K562 (cell line): Measurements from ENCODE around the gene IER3IP1. TPM values are rescaled to one million over a fixed set of nuclear protein-coding genes. Genes with fewer than 3 reads are reported as not detected.

Experiments used
- ATAC-seq: fragments of 200-7000 bp; cut with Tn5 transposase; 3 replicates; pipeline ENCODE4 v1.9.1; 2020; ENCODE audit warnings: moderate library complexity
- BruUV-seq: library from RNA; stranded (reverse); fragments of 400-500 nt; replicated peaks from 2 replicates; lab custom pipeline; 2021; lab: Mats Ljungman, UMichigan
- CTCF ChIA-PET: fragments of 300-600 bp; formaldehyde crosslinking; extraction: SDS; loops from one replicate; lab custom pipeline; 2021; ENCODE audit warnings: low intra/inter-chr PET ratio; lab: Yijun Ruan, JAX
- POLR2A ChIA-PET: fragments of 300-600, 350-650 bp; sonication (Branson Sonifier 250); formaldehyde crosslinking; extraction: SDS; loops from one replicate; lab custom pipeline; 2021; ENCODE audit warnings: antibody characterized with exemption, inconsistent platforms; lab: Yijun Ruan, JAX
- DNase-seq, 4 experiments: peaks; one replicate each; pipeline versions ENCODE4 v3.0.0 to v3.0.0-alpha.2; 2011 to 2018; ENCODE audit warnings: low spot score in 3 of 4, mixed read lengths in 3 of 4; ENCODE audit errors: extremely low read depth in 1 of 4
- FAIRE-seq: peaks from 2 replicates; lab custom pipeline; 2011; peaks lifted over from hg19 to GRCh38; lab: Jason Lieb, UNC
- H2AFZ ChIP-seq: 2 replicates; pipeline ENCODE4 v1.6.0; 2011; ENCODE audit warnings: low read depth, low read length, control low read depth, inconsistent platforms
- H3K27ac ChIP-seq: fragments of 200-600 bp; 3 replicates; pipeline ENCODE4 v1.8.0; 2011; ENCODE audit warnings: low read depth, mild to moderate bottlenecking, control low read depth, inconsistent platforms, low read length, moderate library complexity, mixed read lengths; ENCODE audit errors: extremely low read depth
- H3K27me3 ChIP-seq, 2 experiments: fragments of 300-600 bp in 1 of 2; 2 replicates in 1 of 2; 3 replicates in 1 of 2; pipeline versions ENCODE4 v1.6.0 to v1.8.0; 2011; ENCODE audit warnings: inconsistent platforms in 2 of 2, low read length in 2 of 2, mild to moderate bottlenecking in 1 of 2, mixed read lengths in 1 of 2, moderate library complexity in 1 of 2; ENCODE audit not compliant: control insufficient read depth in 2 of 2, insufficient read depth in 2 of 2
- H3K36me3 ChIP-seq: fragments of 300-600 bp; 3 replicates; pipeline ENCODE4 v1.8.0; 2011; ENCODE audit warnings: mild to moderate bottlenecking, low read length, inconsistent platforms; ENCODE audit not compliant: control insufficient read depth, insufficient read depth
- H3K4me1 ChIP-seq, 2 experiments: fragments of 200-600 bp in 1 of 2; replicated peaks in 1 of 2; 2 replicates in 1 of 2; 3 replicates in 1 of 2; pipeline versions ENCODE4 v1.5.1 to v1.8.0; 2011; ENCODE audit warnings: inconsistent platforms in 2 of 2, low read length in 2 of 2, mild to moderate bottlenecking in 1 of 2, mixed read lengths in 1 of 2, moderate library complexity in 1 of 2; ENCODE audit not compliant: control insufficient read depth in 2 of 2, insufficient read depth in 2 of 2
- H3K4me2 ChIP-seq: 2 replicates; pipeline ENCODE4 v1.6.1; 2011; ENCODE audit warnings: low read length, control low read depth, inconsistent platforms, mixed read lengths; ENCODE audit not compliant: insufficient read depth
- H3K4me3 ChIP-seq: fragments of 200-600 bp; sonication (generic), shearing (Covaris generic); 2 replicates; pipeline ENCODE4 v1.5.1; 2016; ENCODE audit warnings: control low read depth, inconsistent platforms
- H3K79me2 ChIP-seq: fragments of 200-600 bp; 3 replicates; pipeline ENCODE4 v1.8.0; 2011; ENCODE audit warnings: low read length, inconsistent platforms; ENCODE audit not compliant: control insufficient read depth, insufficient read depth
- H3K9ac ChIP-seq, 2 experiments: 2 replicates each; pipeline versions ENCODE4 v1.6.0 to v1.6.1; 2011; ENCODE audit warnings: low read depth in 2 of 2, low read length in 2 of 2, control low read depth in 1 of 2, inconsistent platforms in 1 of 2, mild to moderate bottlenecking in 1 of 2, mixed read lengths in 1 of 2; ENCODE audit not compliant: insufficient read depth in 1 of 2
- H3K9me1 ChIP-seq: one replicate; pipeline ENCODE4 v1.6.0; 2011; ENCODE audit warnings: inconsistent platforms, mild to moderate bottlenecking, low read length, moderate library complexity; ENCODE audit not compliant: control insufficient read depth, insufficient read depth
- H3K9me3 ChIP-seq: replicated peaks from 2 replicates; pipeline ENCODE4 v1.5.1; 2011; ENCODE audit warnings: low read depth, low read length, inconsistent platforms; ENCODE audit not compliant: control insufficient read depth, insufficient read depth
- H4K20me1 ChIP-seq: replicated peaks from 2 replicates; pipeline ENCODE4 v1.6.1; 2011; ENCODE audit warnings: low read length, inconsistent platforms, mixed read lengths; ENCODE audit not compliant: control insufficient read depth, insufficient read depth
- AFF4 ChIP-seq: sonication (generic); formaldehyde crosslinking; IDR thresholded peaks from 2 replicates; pipeline ENCODE4 v1.8.0; 2023; ENCODE audit warnings: mild to moderate bottlenecking, missing genetic modification reagents
- CBFA2T3 ChIP-seq: fragments of 450-650 bp; IDR thresholded peaks from 2 replicates; pipeline ENCODE4 v1.6.1; 2017
- ESRRB ChIP-seq: fragments of 250-450 bp; sonication (Bioruptor Pico); IDR thresholded peaks from 2 replicates; pipeline ENCODE4 v1.5.0; 2020; ENCODE audit warnings: mild to moderate bottlenecking, moderate library complexity, borderline replicate concordance
- HNRNPUL1 ChIP-seq: fragments of 200-400 bp; formaldehyde crosslinking; IDR thresholded peaks from 2 replicates; pipeline ENCODE4 v1.6.1; 2017; ENCODE audit warnings: low read length
- PTBP1 ChIP-seq: fragments of 200-400 bp; formaldehyde crosslinking; IDR thresholded peaks from 2 replicates; pipeline ENCODE4 v1.6.1; 2017; ENCODE audit warnings: low read depth, low read length
- RBM22 ChIP-seq: fragments of 200-400 bp; formaldehyde crosslinking; IDR thresholded peaks from 2 replicates; pipeline ENCODE4 v1.6.1; 2018; ENCODE audit warnings: low read length, low read depth; ENCODE audit not compliant: poor library complexity, severe bottlenecking
- RREB1 ChIP-seq: fragments of 250-450 bp; sonication (Bioruptor Pico); IDR thresholded peaks from 2 replicates; pipeline ENCODE4 v1.4.0; 2020
- ZFP30 ChIP-seq: fragments of 250-450 bp; sonication (Bioruptor Pico); IDR thresholded peaks from 2 replicates; pipeline ENCODE4 v1.8.0; 2022; ENCODE audit warnings: moderate library complexity, mild to moderate bottlenecking, inconsistent platforms, borderline replicate concordance
- ZNF124 ChIP-seq: sonication (generic); formaldehyde crosslinking; IDR thresholded peaks from 2 replicates; pipeline ENCODE4 v1.8.1; 2022; ENCODE audit warnings: missing genetic modification reagents
- ZNF280B ChIP-seq: fragments of 250-450 bp; sonication (Bioruptor Pico); IDR thresholded peaks from 2 replicates; pipeline ENCODE4 v1.5.1; 2021; ENCODE audit warnings: mild to moderate bottlenecking
- ZNF551 ChIP-seq: fragments of 250-450 bp; sonication (Bioruptor Pico); IDR thresholded peaks from 2 replicates; pipeline ENCODE4 v1.5.0; 2021; ENCODE audit warnings: mild to moderate bottlenecking, moderate library complexity
- WGBS: fragments of 100-300 bp; shearing (Covaris generic); methylation state at CpG from one replicate; pipeline ENCODE4 v1.1.6; 2016; ENCODE audit warnings: low coverage, mixed read lengths; ENCODE audit not compliant: insufficient coverage; ENCODE audit errors: missing lambda C conversion rate; 5-methylcytosine and 5-hydroxymethylcytosine counted together
- in situ Hi-C: fragments of 300-500 bp; cut with MboI; formaldehyde crosslinking; loops from 4 replicates; pipeline ENCODE4 v1.15.0; 2018; ENCODE audit warnings: inconsistent platforms, mixed read lengths
- intact Hi-C: fragments of 100-400 bp; cut with micrococcal nuclease; formaldehyde crosslinking; loops from 2 replicates; pipeline ENCODE4 v1.14.2; 2022
- polyA plus RNA-seq, 8 experiments: library from polyadenylated mRNA; depleted of rRNA in 4 of 8; stranded (reverse) in 5 of 8; unstranded in 3 of 8; fragments of >200 nt; fragmentation: Nextera tagmentation in 2 of 8; fragmentation: Illumina TruSeq in 1 of 8; extraction: Ambion mirVana in 2 of 8; extraction: Trizol in 1 of 8; gene quantifications; 2 replicates each; pipeline versions ENCODE4 v1.2.1 to v1.2.3, GENCODE V29; 2011 to 2014; ENCODE audit warnings: inconsistent platforms in 1 of 8, missing spikeins in 1 of 8
- total RNA-seq, 7 experiments: library from RNA; depleted of rRNA in 6 of 7; stranded (reverse); fragments of >200 nt in 6 of 7; fragmentation: Illumina TruSeq in 2 of 7; extraction: Trizol in 2 of 7; gene quantifications; 2 replicates each; pipeline versions ENCODE4 v1.2.1 to v1.2.3, GENCODE V29; 2011 to 2021; ENCODE audit warnings: low replicate concordance in 1 of 7

Gene IER3IP1
- total and polyA plus RNA-seq, 9 of the 15 experiments (the other 6 are each of a cell fraction or from before 2014, with no cell fraction given): 9.0 to 38.2 (median 19.9) TPM

- no peak for TF ChIP-seq ZNF280B (CRISPR knock-in tag)
Measured at GRCh38 chr18:47121146-47121545, 55.0 kb downstream of the IER3IP1 start (continued).

GRCh38 chr18:47120428-47120827, 55.7 kb downstream of the IER3IP1 start:
- Histone ChIP-seq H3K9me1 (no peaks in the 10 kb centered on the region), H3K4me3 (no peak overlapping the region), H3K27me3 (no peaks in the 10 kb centered on the region), H3K79me2 (no peaks in the 10 kb centered on the region), H3K4me2 (no peak overlapping the region), H2AFZ (no peak overlapping the region), H4K20me1 (no peaks in the 10 kb centered on the region), H3K9me3 (no peaks in the 10 kb centered on the region), H3K9ac (no peak overlapping the region), H3K4me1 (no peaks in the 10 kb centered on the region; a peak in 1 of 5 replicates), H3K27ac (no peak overlapping the region), H3K36me3 (no peaks in the 10 kb centered on the region)
- in situ Hi-C loops (no loop called here), intact Hi-C loops (no loop called here)
- BruUV-seq: no TSS peak
- whole genome bisulfite sequencing: 76% methylated on average over 4 of the region's 4 CpGs
- DNase-seq: no peak
- no peak for FAIRE-seq
- POLR2A ChIA-PET: no interaction called here
- CTCF ChIA-PET: no interaction called here
- no peak for ATAC-seq
- no peak for TF ChIP-seq RREB1 (CRISPR knock-in tag)
- TF ChIP-seq ESRRB: no peak
- no peak for TF ChIP-seq AFF4
- TF ChIP-seq ZNF124 (CRISPR knock-in tag): no peak
- no peak for TF ChIP-seq ZNF551 (CRISPR knock-in tag)
- TF ChIP-seq PTBP1: no peak
- no peak for TF ChIP-seq HNRNPUL1
- TF ChIP-seq ZFP30: no peak
- TF ChIP-seq RBM22: no peak
- no peak for TF ChIP-seq CBFA2T3
